ENCODE measurements around the gene RTN4IP1.

DNA sequence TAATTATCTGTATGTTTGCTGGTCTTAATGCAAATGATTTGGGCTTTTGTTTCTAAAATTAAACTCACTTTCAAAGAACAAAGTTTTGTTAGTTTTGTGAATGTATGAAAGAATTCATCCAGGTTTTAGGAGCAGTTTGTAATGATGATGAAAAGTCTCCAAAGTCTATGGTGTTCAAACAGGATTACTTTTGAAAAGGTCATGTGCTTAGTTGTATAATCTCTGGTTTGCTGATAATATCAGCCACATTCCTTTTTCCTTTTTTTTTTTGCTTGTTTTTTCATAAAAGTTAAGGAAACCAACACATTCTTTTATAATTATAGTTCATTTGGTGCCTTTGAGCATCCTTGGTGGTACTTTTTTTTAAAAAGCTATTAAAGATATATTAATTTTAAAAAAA is 88.9 kb downstream of the RTN4IP1 start:
- TF ChIP-seq POLR2AphosphoS5 (IDR thresholded peaks at IDR 0.05; ENCODE audit: low read depth, low read length) (no peak), POLR2A (IDR thresholded peaks at IDR 0.05; ENCODE audit: low read depth, low read length) (no peak), TAF1 (IDR thresholded peaks at IDR 0.05; ENCODE audit: low read depth, low read length) (no peak), POU2F2 (IDR thresholded peaks at IDR 0.05; ENCODE audit: low read depth, low read length) (no peak)

All from GM12891 (cell line).